GM20000 (cell line): Measurements from ENCODE around the gene TSPO2.
A peak's percentile ranks its signal among the peaks of the same experiment; 100 is the strongest.

Source experiments
- DNase-seq: peaks from one replicate; pipeline ENCODE4 v3.0.0; 2012; ENCODE audit warnings: low spot score
- CTCF ChIP-seq: IDR thresholded peaks from 2 replicates; pipeline ENCODE4 v1.5.1; 2012; ENCODE audit warnings: mild to moderate bottlenecking, control low read depth; ENCODE audit errors: extremely low read depth, missing control alignments

The TSPO2 gene, protein sequence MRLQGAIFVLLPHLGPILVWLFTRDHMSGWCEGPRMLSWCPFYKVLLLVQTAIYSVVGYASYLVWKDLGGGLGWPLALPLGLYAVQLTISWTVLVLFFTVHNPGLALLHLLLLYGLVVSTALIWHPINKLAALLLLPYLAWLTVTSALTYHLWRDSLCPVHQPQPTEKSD

DNA sequence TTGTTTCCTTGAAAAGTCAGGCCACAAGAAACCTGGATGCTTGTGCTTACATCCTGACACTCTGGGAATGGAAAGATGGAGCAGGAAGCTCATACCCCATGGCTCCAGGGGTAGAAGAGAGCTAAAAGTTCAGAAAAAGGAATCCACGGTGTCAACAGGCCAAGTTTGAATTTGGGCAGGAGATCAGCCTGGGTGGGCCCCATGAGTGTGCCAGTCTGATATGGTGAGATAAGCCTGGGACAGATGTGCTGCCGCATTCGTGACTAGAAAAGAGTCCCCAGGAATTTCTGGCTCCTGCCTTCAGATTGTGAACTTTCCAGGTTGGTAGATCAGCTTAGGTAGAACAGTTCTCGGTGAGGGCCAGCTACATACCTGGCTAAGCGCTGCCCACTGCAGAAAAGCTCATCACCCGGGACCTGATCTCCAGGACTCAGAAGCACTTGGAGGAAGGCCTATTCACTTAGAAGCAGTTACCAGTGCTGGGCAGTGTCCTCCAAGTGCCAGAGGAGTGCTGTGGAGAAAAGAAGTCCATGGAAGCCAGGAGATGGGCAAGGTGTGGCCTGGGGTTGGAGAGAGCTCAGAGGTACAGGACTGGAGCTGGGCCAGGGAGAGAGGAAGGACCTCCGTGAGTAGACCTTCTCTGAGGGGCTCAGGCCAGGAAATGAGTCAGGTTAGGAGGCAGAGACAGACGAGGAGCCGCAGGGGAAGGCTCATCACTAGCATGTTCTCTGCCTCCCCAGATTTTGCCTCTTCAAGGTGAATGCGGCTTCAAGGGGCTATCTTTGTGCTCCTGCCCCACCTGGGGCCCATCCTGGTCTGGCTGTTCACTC, at the start of gene TSPO2:
TSS of gene TSPO2 (plus strand) at position 242 of the 830 bp plus-strand sequence. CDS start at position 761, 519 bp downstream.
- TF ChIP-seq CTCF = no peak

GRCh38 chr6:40992746-40993145, 49.5 kb upstream of the TSPO2 start:
- no peak for DNase-seq
- TF ChIP-seq CTCF = no peak

More for the DNA sequence above, at the start of gene TSPO2:
- no peak for DNase-seq

GRCh38 chr6:40996591-40997233, 45.6 kb upstream of the TSPO2 start:
- no peak for DNase-seq
- no peak for TF ChIP-seq CTCF

DNA sequence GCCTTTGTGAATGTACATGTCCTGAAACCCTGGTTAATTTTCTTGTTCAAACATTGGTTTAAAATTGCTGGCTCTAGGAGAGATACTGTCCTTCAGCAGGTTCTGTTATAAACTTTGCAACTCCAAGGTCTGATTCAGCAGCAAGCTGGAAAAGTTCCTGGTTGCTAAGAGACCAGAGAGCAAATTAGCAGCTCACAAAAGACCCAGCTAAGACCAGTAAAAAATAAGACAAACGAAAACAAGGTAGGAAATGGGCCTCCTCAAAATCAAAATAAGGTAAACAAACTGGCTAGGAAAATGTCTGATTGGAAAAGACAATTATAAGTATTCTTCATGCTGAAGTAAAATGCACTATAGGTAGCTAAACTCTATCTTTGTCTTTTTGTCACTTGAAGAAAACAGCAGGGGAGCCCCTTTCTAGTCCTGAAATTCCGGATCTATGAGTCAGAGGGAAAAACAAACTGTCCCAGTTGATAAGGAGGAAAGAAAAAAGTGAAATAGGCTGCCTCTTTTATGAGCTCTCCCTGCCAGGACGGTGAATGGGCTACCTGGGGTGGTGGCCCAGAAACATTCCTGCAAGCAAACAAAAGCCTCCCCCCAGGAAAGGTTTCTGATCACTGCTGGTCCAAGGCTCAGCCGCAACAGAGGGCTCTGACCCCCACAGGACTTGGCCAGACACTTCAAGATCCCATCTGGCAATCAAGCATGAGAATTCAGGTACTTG, 44.9 kb upstream of the TSPO2 start:
- DNase-seq = no peak
- no peak for TF ChIP-seq CTCF

- TF ChIP-seq CTCF = no peak
These were observed 43.6 kb upstream of the TSPO2 start for GRCh38 chr6:40998661-40999060.

DNA sequence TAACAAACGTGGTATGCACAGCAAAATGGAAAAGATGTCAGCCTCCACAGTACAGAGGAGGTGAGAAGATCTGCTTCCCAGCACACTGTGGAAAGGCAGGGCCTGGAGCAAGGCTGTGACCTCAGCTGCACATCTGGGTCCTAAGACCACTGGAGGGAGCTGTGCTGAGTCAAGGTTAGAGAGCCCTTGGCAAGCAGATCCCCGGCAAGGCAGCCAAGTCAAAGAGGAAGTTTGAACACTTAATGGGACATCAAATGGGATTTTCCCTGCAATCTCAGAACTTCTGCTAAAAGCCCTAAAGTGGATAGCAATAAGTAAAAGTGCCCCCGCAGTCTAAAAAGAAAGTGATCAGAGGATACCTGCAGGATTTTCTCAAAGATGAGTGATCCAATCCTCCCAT, 42.7 kb upstream of the TSPO2 start:
- peak; percentile 50 for TF ChIP-seq CTCF
- DNase-seq = peak; percentile 52

More at GRCh38 chr6:40998661-40999060, 43.6 kb upstream of the TSPO2 start:
- no peak for DNase-seq
